Forelimb muscle (tissue), 1 donor: ENCODE data around the gene USP47. TPM values are rescaled to one million over a fixed set of nuclear protein-coding genes. Genes with fewer than 3 reads are reported as not detected.

ENCODE experiments used
- DNase-seq: peaks from one replicate; pipeline ENCODE4 v3.0.0-alpha.2; 2013; ENCODE audit warnings: low read depth
- polyA plus RNA-seq: library from polyadenylated mRNA; unstranded; fragments of 120-200 nt; gene quantifications from one replicate; pipeline ENCODE4 v1.2.1, GENCODE V29; 2013; ENCODE audit not compliant: insufficient read length

Gene USP47
- polyA plus RNA-seq, 1 donor, result 69.4 TPM

GRCh38 chr11:11866203-11866602, 24.4 kb downstream of the USP47 start:
- no peak for DNase-seq

- no peak for DNase-seq
Observed at GRCh38 chr11:11867720-11868119, 25.9 kb downstream of the USP47 start.

GRCh38 chr11:11871991-11872401, 30.2 kb downstream of the USP47 start:
- DNase-seq, result no peak

- DNase-seq, result no peak
Observed at GRCh38 chr11:11876458-11876857, 34.7 kb downstream of the USP47 start.

GRCh38 chr11:11880179-11880578, 38.4 kb downstream of the USP47 start:
- DNase-seq, result no peak

GRCh38 chr11:11882539-11882938, 40.8 kb downstream of the USP47 start:
- no peak for DNase-seq

- no peak for DNase-seq
Observed at GRCh38 chr11:11884351-11884750, 42.6 kb downstream of the USP47 start.

- DNase-seq, result no peak
Observed at GRCh38 chr11:11884774-11885481, 43.2 kb downstream of the USP47 start.

GRCh38 chr11:11894486-11894885, 52.7 kb downstream of the USP47 start:
- DNase-seq, result no peak

- DNase-seq, result no peak
Observed at GRCh38 chr11:11895672-11896071, 53.9 kb downstream of the USP47 start.

GRCh38 chr11:11898648-11899047, 56.9 kb downstream of the USP47 start:
- no peak for DNase-seq

- DNase-seq, result no peak
Observed at GRCh38 chr11:11899401-11899800, 57.6 kb downstream of the USP47 start.

GRCh38 chr11:11901929-11902328, 60.2 kb downstream of the USP47 start:
- no peak for DNase-seq

- DNase-seq, result no peak
Observed at GRCh38 chr11:11909727-11910126, 68.0 kb downstream of the USP47 start.

GRCh38 chr11:11910541-11910940, 68.8 kb downstream of the USP47 start:
- DNase-seq, result no peak

- no peak for DNase-seq
Observed at GRCh38 chr11:11913395-11913794, 71.6 kb downstream of the USP47 start.

- DNase-seq, result no peak
Observed at GRCh38 chr11:11915625-11916024, 73.9 kb downstream of the USP47 start.

- no peak for DNase-seq
Observed at GRCh38 chr11:11916981-11917399, 75.2 kb downstream of the USP47 start.

GRCh38 chr11:11923828-11924227, 82.1 kb downstream of the USP47 start:
- no peak for DNase-seq

- no peak for DNase-seq
Observed at GRCh38 chr11:11929920-11930319, 88.1 kb downstream of the USP47 start.

GRCh38 chr11:11931461-11932055, 89.8 kb downstream of the USP47 start:
- DNase-seq, result peak; percentile 28

- DNase-seq, result no peak
Observed at GRCh38 chr11:11935536-11935935, 93.8 kb downstream of the USP47 start.

GRCh38 chr11:11937433-11937832, 95.7 kb downstream of the USP47 start:
- DNase-seq, result no peak

- no peak for DNase-seq
Observed at GRCh38 chr11:11937957-11938356, 96.2 kb downstream of the USP47 start.
